ENCODE results near the gene NPL.

DNA sequence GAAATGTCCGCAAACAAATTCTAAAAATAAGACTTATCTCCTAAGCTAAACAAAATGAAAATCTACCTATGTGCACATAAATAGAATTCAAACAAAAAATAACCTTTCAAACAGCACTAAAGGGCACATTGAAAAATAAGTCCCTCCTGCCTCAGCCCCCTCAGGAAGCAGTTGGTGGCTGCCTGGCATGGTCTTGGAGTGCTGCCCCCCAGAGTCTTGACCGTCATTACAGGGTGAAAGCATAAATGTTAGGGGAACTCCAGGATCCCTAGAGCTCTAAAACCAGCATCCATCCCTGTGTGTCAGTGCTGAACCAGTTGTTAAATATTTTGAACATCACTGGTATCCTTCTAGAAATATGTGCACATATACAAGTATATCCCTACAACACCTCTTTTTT, 6.5 kb upstream of the NPL start:
- TF ChIP-seq CTCF (IDR thresholded peaks at IDR 0.05) (no peak), POLR2A (IDR thresholded peaks at IDR 0.05) (no peak), POLR2AphosphoS5 (IDR thresholded peaks at IDR 0.05; ENCODE audit: insufficient read depth in 1 of 2, low read depth in 1 of 2) (no peak)

All from vagina (tissue), 2 donors.